GM23248 (cell line): Measurements from ENCODE around the gene NFATC3. TPM values are rescaled to one million over a fixed set of nuclear protein-coding genes. Genes with fewer than 3 reads are reported as not detected.

Experiments used
- DNase-seq: peaks from one replicate; pipeline ENCODE4 v3.0.0-alpha.2; 2015
- H2AFZ ChIP-seq: fragments of 200-600 bp; sonication (generic); 2 replicates; pipeline ENCODE4 v1.6.1; 2016; ENCODE audit warnings: antibody characterized with exemption
- H3F3A ChIP-seq: fragments of 200-600 bp; sonication (generic); 2 replicates; pipeline ENCODE4 v1.6.1; 2016; ENCODE audit warnings: mild to moderate bottlenecking, antibody characterized with exemption, mixed run types; ENCODE audit not compliant: insufficient read depth
- H3K27ac ChIP-seq: fragments of 200-600 bp; sonication (generic); 2 replicates; pipeline ENCODE4 v1.5.1; 2016; ENCODE audit warnings: mild to moderate bottlenecking
- H3K27me3 ChIP-seq: fragments of 200-600 bp; sonication (generic); replicated peaks from 2 replicates; pipeline ENCODE4 v1.6.1; 2016; ENCODE audit warnings: mild to moderate bottlenecking; ENCODE audit not compliant: insufficient read depth
- H3K36me3 ChIP-seq: fragments of 200-600 bp; sonication (generic); 2 replicates; pipeline ENCODE4 v1.6.1; 2016; ENCODE audit warnings: low read depth, mild to moderate bottlenecking
- H3K4me1 ChIP-seq: fragments of 200-600 bp; sonication (generic); 2 replicates; pipeline ENCODE4 v1.6.1; 2016; ENCODE audit warnings: mild to moderate bottlenecking; ENCODE audit not compliant: insufficient read depth
- H3K4me2 ChIP-seq: fragments of 200-600 bp; sonication (generic); one replicate; pipeline ENCODE4 v1.6.1; 2016; ENCODE audit warnings: mild to moderate bottlenecking; ENCODE audit not compliant: unreplicated experiment
- H3K4me3 ChIP-seq: fragments of 200-600 bp; sonication (generic); 2 replicates; pipeline ENCODE4 v1.5.1; 2016; ENCODE audit warnings: mild to moderate bottlenecking
- H3K79me2 ChIP-seq: fragments of 200-600 bp; sonication (generic); 2 replicates; pipeline ENCODE4 v1.6.1; 2016; ENCODE audit warnings: mild to moderate bottlenecking; ENCODE audit not compliant: insufficient read depth
- H3K9ac ChIP-seq: fragments of 200-600 bp; sonication (generic); 2 replicates; pipeline ENCODE4 v1.6.1; 2016; ENCODE audit warnings: mild to moderate bottlenecking
- H3K9me2 ChIP-seq: fragments of 200-600 bp; sonication (generic); 2 replicates; pipeline ENCODE4 v1.6.1; 2016; ENCODE audit warnings: mixed run types, mild to moderate bottlenecking, moderate library complexity; ENCODE audit not compliant: insufficient read depth
- H3K9me3 ChIP-seq: fragments of 200-600 bp; sonication (generic); one replicate; pipeline ENCODE4 v1.6.1; 2017; ENCODE audit warnings: low read depth
- H4K20me1 ChIP-seq: fragments of 200-600 bp; sonication (generic); 2 replicates; pipeline ENCODE4 v1.6.0; 2016; ENCODE audit not compliant: insufficient read depth
- EZH2 ChIP-seq: fragments of 200-600 bp; sonication (generic); IDR thresholded peaks from 2 replicates; pipeline ENCODE4 v1.6.1; 2018; ENCODE audit warnings: antibody characterized with exemption, mild to moderate bottlenecking; ENCODE audit not compliant: insufficient read depth, poor library complexity, severe bottlenecking
- EZH2phosphoT487 ChIP-seq: fragments of 200-600 bp; sonication (generic); IDR thresholded peaks from 2 replicates; pipeline ENCODE4 v1.6.1; 2018; ENCODE audit warnings: antibody characterized with exemption, moderate library complexity, mild to moderate bottlenecking, low read depth; ENCODE audit not compliant: insufficient read depth
- WGBS, 2 experiments: methylation state at CpG; one replicate each; pipeline ENCODE4 v1.1.6; 2015 to 2017; ENCODE audit warnings: low lambda C conversion rate in 2 of 2, low coverage in 1 of 2; ENCODE audit errors: missing lambda C conversion rate in 2 of 2; 5-methylcytosine and 5-hydroxymethylcytosine counted together
- in situ Hi-C: fragments of 300-500 bp; cut with MboI; formaldehyde crosslinking; loops from 2 replicates; pipeline ENCODE4 v1.15.0; 2020
- polyA plus RNA-seq: library from polyadenylated mRNA; unstranded; fragments of >200 nt; fragmentation: Nextera tagmentation; extraction: Ambion mirVana; gene quantifications from 2 replicates; pipeline ENCODE4 v1.2.1, GENCODE V29; 2016
- total RNA-seq: library from RNA; depleted of rRNA; stranded (reverse); fragments of >200 nt; shearing (Covaris generic); gene quantifications from 2 replicates; pipeline ENCODE4 v1.2.3, GENCODE V29; 2014

NFATC3 gene
- total and polyA plus RNA-seq, 2 experiments from 2014 or later = 10.2 to 14.2 TPM

- Histone ChIP-seq H3K4me2 (no peak overlapping the region), H3K36me3 (no peaks in the 10 kb centered on the region), H3K9ac (no peak overlapping the region), H3K4me3 (no peak overlapping the region), H3K4me1 (no peaks in the 10 kb centered on the region), H4K20me1 (no peaks in the 10 kb centered on the region), H2AFZ (no peak overlapping the region), H3K27ac (no peak overlapping the region), H3K27me3 (no peaks in the 10 kb centered on the region), H3K79me2 (no peaks in the 10 kb centered on the region), H3K9me2 (no peaks in the 10 kb centered on the region), H3F3A (no peaks in the 10 kb centered on the region), H3K9me3 (no peaks in the 10 kb centered on the region)
- DNase-seq = no peak
- in situ Hi-C loops = no loop called here
- no peak for TF ChIP-seq EZH2
- no peak for TF ChIP-seq EZH2phosphoT487
- 50 to 55% methylated on average over 7 of the region's 7 CpGs for WGBS, 2 experiments
Measured at GRCh38 chr16:68046106-68046505, 39.1 kb upstream of the NFATC3 start.

- Histone ChIP-seq H3K9me3 (no peaks in the 10 kb centered on the region), H2AFZ (no peak overlapping the region), H3K9me2 (no peaks in the 10 kb centered on the region), H3K79me2 (no peaks in the 10 kb centered on the region), H3K27me3 (no peaks in the 10 kb centered on the region), H3K4me3 (no peak overlapping the region), H3K4me1 (no peaks in the 10 kb centered on the region), H3K27ac (no peak overlapping the region), H3K36me3 (no peaks in the 10 kb centered on the region), H3F3A (no peaks in the 10 kb centered on the region), H3K9ac (no peak overlapping the region), H4K20me1 (no peaks in the 10 kb centered on the region), H3K4me2 (no peak overlapping the region)
- DNase-seq = no peak
- no peak for TF ChIP-seq EZH2phosphoT487
- TF ChIP-seq EZH2 = no peak
- WGBS, 2 experiments = 94 to 97% methylated on average over 2 of the region's 2 CpGs
- in situ Hi-C loops = no loop called here
Measured at GRCh38 chr16:68047987-68048386, 37.2 kb upstream of the NFATC3 start.

- H3K4me2 ChIP-seq = no peak overlapping the region
- no peak overlapping the region for H3K27ac ChIP-seq
- H4K20me1 ChIP-seq = no peaks in the 10 kb centered on the region
- H3K9me2 ChIP-seq = no peaks in the 10 kb centered on the region
- no peaks in the 10 kb centered on the region for H3F3A ChIP-seq
- no peak overlapping the region for H3K9ac ChIP-seq
- H3K4me3 ChIP-seq = no peak overlapping the region
- H3K27me3 ChIP-seq = no peaks in the 10 kb centered on the region
- no peaks in the 10 kb centered on the region for H3K4me1 ChIP-seq
- no peaks in the 10 kb centered on the region; the same call in 1 of the 2 replicates for H3K36me3 ChIP-seq
- no peaks in the 10 kb centered on the region for H3K79me2 ChIP-seq
- 96 to 97% methylated on average over 2 of the region's 2 CpGs for WGBS, 2 experiments
- no peaks in the 10 kb centered on the region for H3K9me3 ChIP-seq
- DNase-seq = no peak
- TF ChIP-seq EZH2phosphoT487 (no peak), EZH2 (no peak)
- H2AFZ ChIP-seq = no peak overlapping the region
- in situ Hi-C loops = no loop called here
Measured at GRCh38 chr16:68049449-68049848, 35.7 kb upstream of the NFATC3 start.

GRCh38 chr16:68055395-68055794 lies 29.8 kb upstream of the NFATC3 start:
- no peak for DNase-seq
- Histone ChIP-seq H3K36me3 (no peaks in the 10 kb centered on the region; the same call in 1 of the 2 replicates), H3K4me3 (no peak overlapping the region), H2AFZ (no peak overlapping the region), H3K79me2 (no peaks in the 10 kb centered on the region), H3K4me1 (no peaks in the 10 kb centered on the region), H3F3A (no peaks in the 10 kb centered on the region), H3K4me2 (no peak overlapping the region), H3K27me3 (no peaks in the 10 kb centered on the region), H3K9me3 (no peaks in the 10 kb centered on the region), H3K9ac (no peak overlapping the region), H3K27ac (no peak overlapping the region), H4K20me1 (no peaks in the 10 kb centered on the region), H3K9me2 (no peaks in the 10 kb centered on the region)
- TF ChIP-seq EZH2 (no peak), EZH2phosphoT487 (no peak)
- WGBS, 2 experiments = 69 to 70% methylated on average over 3 of the region's 3 CpGs
- in situ Hi-C loops = no loop called here

GRCh38 chr16:68059804-68060203 lies 25.4 kb upstream of the NFATC3 start:
- H3K9me2 ChIP-seq = no peaks in the 10 kb centered on the region
- H3K4me2 ChIP-seq = no peak overlapping the region
- in situ Hi-C loops = no loop called here
- no peak overlapping the region for H3K9ac ChIP-seq
- H3K27ac ChIP-seq = no peak overlapping the region
- no peaks in the 10 kb centered on the region for H3K9me3 ChIP-seq
- peaks cover 7% of the 10 kb centered on the region; the same call in 1 of the 2 replicates for H3K36me3 ChIP-seq
- H3K79me2 ChIP-seq = no peaks in the 10 kb centered on the region
- no peak overlapping the region for H3K4me3 ChIP-seq
- peaks cover 11% of the 10 kb centered on the region for H3K4me1 ChIP-seq
- H2AFZ ChIP-seq = no peak overlapping the region
- TF ChIP-seq EZH2 = no peak
- TF ChIP-seq EZH2phosphoT487 = no peak
- no peaks in the 10 kb centered on the region for H4K20me1 ChIP-seq
- H3F3A ChIP-seq = peaks cover 15% of the 10 kb centered on the region
- DNase-seq = no peak
- no peaks in the 10 kb centered on the region for H3K27me3 ChIP-seq
